Measurements from ENCODE around the gene RAD23A.

GRCh38 chr19:12995596-12996405 lies 50.1 kb downstream of the RAD23A start:
- TF ChIP-seq CTCF (IDR thresholded peaks at IDR 0.05; ENCODE audit: insufficient read depth, low read depth, low read length) (no peak), EZH2 (IDR thresholded peaks at IDR 0.05; ENCODE audit: insufficient read depth, low read length) (no peak)

Data from astrocyte (in vitro differentiated cells and primary cell).